ENCODE results near the gene ZNF595. TPM values are rescaled to one million over a fixed set of nuclear protein-coding genes. Genes with fewer than 3 reads are reported as not detected.

ZNF595 gene
- total RNA-seq, 1 donor from 2014 or later = 14.0 TPM

Other genes with a start within 250 kb of the ZNF595 start
- gene ZNF718, start 71.2 kb downstream of the ZNF595 start, total RNA-seq = 3.6 and 7.1 TPM in 2 replicates